K562 (cell line): ENCODE results near the gene CSRNP2. TPM values are rescaled to one million over a fixed set of nuclear protein-coding genes. Genes with fewer than 3 reads are reported as not detected.

ENCODE experiments used
- AFF1 ChIP-seq, 2 experiments: fragments of 450-650 bp; IDR thresholded peaks; 2 replicates each; pipeline ENCODE4 v1.6.1; 2018; ENCODE audit warnings: mild to moderate bottlenecking in 2 of 2, low read depth in 1 of 2; ENCODE audit not compliant: partially characterized antibody in 2 of 2
- CREB1 ChIP-seq, 2 experiments: sonication (generic) in 1 of 2; formaldehyde crosslinking in 1 of 2; IDR thresholded peaks; 2 replicates each; pipeline versions ENCODE4 v1.6.1 to v1.8.0; 2012 to 2022; ENCODE audit warnings: inconsistent platforms in 1 of 2, mild to moderate bottlenecking in 1 of 2, missing genetic modification reagents in 1 of 2, moderate library complexity in 1 of 2
- CTBP1 ChIP-seq: fragments of 450-650 bp; IDR thresholded peaks from 2 replicates; pipeline ENCODE4 v1.6.1; 2016; ENCODE audit warnings: borderline replicate concordance
- DMBX1 ChIP-seq: fragments of 250-450 bp; sonication (Bioruptor Pico); IDR thresholded peaks from 2 replicates; pipeline ENCODE4 v1.8.0; 2022; ENCODE audit warnings: inconsistent platforms, mild to moderate bottlenecking, moderate library complexity, borderline replicate concordance
- FOSL1 ChIP-seq: fragments of 200-800 bp; sonication (Bioruptor generic); conservative IDR thresholded peaks from 2 replicates; pipeline ENCODE4 v1.6.1; 2016; ENCODE audit warnings: missing genetic modification characterization, missing compliant biosample characterization
- HCFC1 ChIP-seq: IDR thresholded peaks from 2 replicates; pipeline ENCODE4 v1.6.1; 2012; ENCODE audit warnings: low read depth, low read length, improper control_type of control experiment
- MAZ ChIP-seq, 2 experiments: fragments of 450-650 bp in 1 of 2; sonication (generic) in 1 of 2; formaldehyde crosslinking; IDR thresholded peaks in 1 of 2; conservative IDR thresholded peaks in 1 of 2; 2 replicates each; pipeline versions ENCODE4 v1.4.0 to v1.5.0; 2020; ENCODE audit warnings: mild to moderate bottlenecking in 1 of 2, missing genetic modification reagents in 1 of 2
- PRPF4 ChIP-seq: fragments of 200-400 bp; formaldehyde crosslinking; IDR thresholded peaks from one replicate; pipeline ENCODE4 v1.6.1; 2017; ENCODE audit warnings: low read length, low read depth, mild to moderate bottlenecking; ENCODE audit not compliant: insufficient read depth, poor library complexity, severe bottlenecking
- SIN3B ChIP-seq: fragments of 450-650 bp; IDR thresholded peaks from 2 replicates; pipeline ENCODE4 v1.6.1; 2017; ENCODE audit warnings: low read depth, mild to moderate bottlenecking, moderate library complexity
- SMAD4 ChIP-seq: fragments of 250-450 bp; sonication (Bioruptor Pico); conservative IDR thresholded peaks from 2 replicates; pipeline ENCODE4 v1.8.0; 2021; ENCODE audit warnings: inconsistent platforms, mild to moderate bottlenecking, moderate library complexity
- SOX6 ChIP-seq: fragments of 450-650 bp; IDR thresholded peaks from 2 replicates; pipeline ENCODE4 v1.6.1; 2014; ENCODE audit warnings: mild to moderate bottlenecking
- TCF15 ChIP-seq: fragments of 250-450 bp; sonication (Bioruptor Pico); IDR thresholded peaks from 2 replicates; pipeline ENCODE4 v1.8.0; 2022; ENCODE audit warnings: moderate library complexity, mild to moderate bottlenecking, inconsistent platforms
- TEAD2 ChIP-seq: fragments of 450-650 bp; IDR thresholded peaks from 2 replicates; pipeline ENCODE4 v1.6.1; 2016; ENCODE audit warnings: missing genetic modification characterization, control low read depth, missing compliant biosample characterization
- UBTF ChIP-seq, 2 experiments: IDR thresholded peaks; 2 replicates each; pipeline ENCODE4 v1.6.1; 2012; ENCODE audit warnings: improper control_type of control experiment in 2 of 2, low read depth in 2 of 2, low read length in 2 of 2, borderline replicate concordance in 1 of 2
- ZNF121 ChIP-seq: sonication (generic); formaldehyde crosslinking; conservative IDR thresholded peaks from 2 replicates; pipeline ENCODE4 v1.8.0; 2022; ENCODE audit warnings: missing genetic modification reagents
- ZNF449 ChIP-seq: fragments of 250-450 bp; sonication (Bioruptor Pico); IDR thresholded peaks from 2 replicates; pipeline ENCODE4 v1.8.0; 2022; ENCODE audit warnings: moderate library complexity, mild to moderate bottlenecking, inconsistent platforms
- ZNF778 ChIP-seq: fragments of 450-650 bp; formaldehyde crosslinking; IDR thresholded peaks from 2 replicates; pipeline ENCODE4 v1.4.0; 2020; ENCODE audit warnings: mild to moderate bottlenecking, moderate library complexity
- polyA plus RNA-seq, 8 experiments: library from polyadenylated mRNA; depleted of rRNA in 4 of 8; stranded (reverse) in 5 of 8; unstranded in 3 of 8; fragments of >200 nt; fragmentation: Nextera tagmentation in 2 of 8; fragmentation: Illumina TruSeq in 1 of 8; extraction: Ambion mirVana in 2 of 8; extraction: Trizol in 1 of 8; gene quantifications; 2 replicates each; pipeline versions ENCODE4 v1.2.1 to v1.2.3, GENCODE V29; 2011 to 2014; ENCODE audit warnings: inconsistent platforms in 1 of 8, missing spikeins in 1 of 8
- total RNA-seq, 7 experiments: library from RNA; depleted of rRNA in 6 of 7; stranded (reverse); fragments of >200 nt in 6 of 7; fragmentation: Illumina TruSeq in 2 of 7; extraction: Trizol in 2 of 7; gene quantifications; 2 replicates each; pipeline versions ENCODE4 v1.2.1 to v1.2.3, GENCODE V29; 2011 to 2021; ENCODE audit warnings: low replicate concordance in 1 of 7

CSRNP2 gene
- total and polyA plus RNA-seq, 9 of the 15 experiments (the other 6 are each of a cell fraction or from before 2014, with no cell fraction given): 1.6 to 13.9 (median 5.9) TPM

- TF ChIP-seq TEAD2 (tag) (no peak), CTBP1 (peak; percentile 40; the same call in 1 of the 2 replicates), CREB1 (IDR thresholded peaks at IDR 0.05) (peak; percentile 62; the same call in 1 of the 2 replicates), CREB1 (CRISPR knock-in tag; IDR thresholded peaks at IDR 0.05) (peak; percentile 71), ZNF449 (CRISPR knock-in tag) (peak; percentile 100; the same call in 1 of the 2 replicates), SOX6 (peak; percentile 78), UBTF (IDR thresholded peaks at IDR 0.05; ENCODE audit: borderline replicate concordance in 1 of 2, low read depth in 2 of 2, low read length in 2 of 2) (peak; percentile 65 to 87; a peak in 3 of 4 replicates), AFF1 (IDR thresholded peaks at IDR 0.05; ENCODE audit: low read depth in 1 of 2, partially characterized antibody in 2 of 2) (peak in 1 of 2 experiments; percentile 95), HCFC1 (peak; percentile 97), ZNF778 (CRISPR knock-in tag) (no peak), FOSL1 (tag) (no peak; the same call in 1 of the 2 replicates), MAZ (CRISPR knock-in tag; conservative IDR thresholded peaks at IDR 0.05 in 1 of 2, IDR thresholded peaks at IDR 0.05 in 1 of 2) (peak; percentile 35 to 87; a peak in 3 of 4 replicates), SMAD4 (peak; percentile 69), DMBX1 (CRISPR knock-in tag) (peak; percentile 22; the same call in 1 of the 2 replicates), ZNF121 (CRISPR knock-in tag) (no peak), PRPF4 (peak; percentile 90), TCF15 (CRISPR knock-in tag) (no peak), SIN3B (peak; percentile 74; the same call in 1 of the 2 replicates)
Measured at GRCh38 chr12:51083126-51083833, at the start of gene CSRNP2 (continued).
